Glutamatergic neuron (in vitro differentiated cells): ENCODE results near the gene ADCY2. TPM values are rescaled to one million over a fixed set of nuclear protein-coding genes. Genes with fewer than 3 reads are reported as not detected.

Source experiments
- DNase-seq: peaks from one replicate; pipeline ENCODE4 v3.0.0; 2022
- H3K27ac Mint-ChIP-seq: one replicate; pipeline ENCODE4 v1.8.0; 2020; ENCODE audit warnings: mild to moderate bottlenecking, mixed read lengths, inconsistent platforms; ENCODE audit not compliant: unreplicated experiment
- H3K27me3 Mint-ChIP-seq: one replicate; pipeline ENCODE4 v1.8.0; 2020; ENCODE audit warnings: mild to moderate bottlenecking, moderate library complexity, mixed read lengths, inconsistent platforms; ENCODE audit not compliant: unreplicated experiment
- H3K36me3 Mint-ChIP-seq: one replicate; pipeline ENCODE4 v1.8.0; 2020; ENCODE audit warnings: mild to moderate bottlenecking, mixed read lengths, inconsistent platforms; ENCODE audit not compliant: unreplicated experiment
- H3K4me1 Mint-ChIP-seq: one replicate; pipeline ENCODE4 v1.8.0; 2020; ENCODE audit warnings: mild to moderate bottlenecking, low read depth, mixed read lengths, inconsistent platforms; ENCODE audit not compliant: unreplicated experiment
- H3K4me3 Mint-ChIP-seq: one replicate; pipeline ENCODE4 v1.8.0; 2020; ENCODE audit warnings: mild to moderate bottlenecking, mixed read lengths, inconsistent platforms; ENCODE audit not compliant: unreplicated experiment
- H3K9me3 Mint-ChIP-seq: one replicate; pipeline ENCODE4 v1.8.0; 2020; ENCODE audit warnings: mild to moderate bottlenecking, moderate library complexity, mixed read lengths, inconsistent platforms; ENCODE audit not compliant: unreplicated experiment
- CTCF ChIP-seq: fragments of 200-600 bp; sonication (generic); IDR thresholded peaks from one replicate; pipeline ENCODE4 v1.5.0; 2021; ENCODE audit not compliant: partially characterized antibody, unreplicated experiment
- total RNA-seq: library from RNA; stranded (reverse); fragmentation: NEBNext Ultra II Directional; extraction: Animal tissue kit (Norgen Biotek cat#: 25700); gene quantifications from one replicate; pipeline ENCODE4 v1.2.1, GENCODE V29; 2021; ENCODE audit not compliant: unreplicated experiment

ADCY2 gene
- total RNA-seq, 1 donor from 2014 or later = 3.8 TPM

- Mint-ChIP-seq H3K4me3 (no peak overlapping the region), H3K4me1 (peaks cover 29% of the 10 kb centered on the region), H3K9me3 (no peaks in the 10 kb centered on the region), H3K27ac (no peak overlapping the region), H3K27me3 (no peaks in the 10 kb centered on the region), H3K36me3 (no peaks in the 10 kb centered on the region)
- no peak for DNase-seq
- no peak for TF ChIP-seq CTCF
These were observed 229.8 kb downstream of the ADCY2 start for GRCh38 chr5:7625740-7626139.

GRCh38 chr5:7628248-7628647 is 232.3 kb downstream of the ADCY2 start:
- H3K27me3 Mint-ChIP-seq = no peaks in the 10 kb centered on the region
- no peak overlapping the region for H3K4me3 Mint-ChIP-seq
- no peak overlapping the region for H3K27ac Mint-ChIP-seq
- H3K9me3 Mint-ChIP-seq = no peaks in the 10 kb centered on the region
- peaks cover 26% of the 10 kb centered on the region for H3K4me1 Mint-ChIP-seq
- no peak for TF ChIP-seq CTCF
- DNase-seq = no peak
- H3K36me3 Mint-ChIP-seq = no peaks in the 10 kb centered on the region

GRCh38 chr5:7628820-7629219 is 232.9 kb downstream of the ADCY2 start:
- Mint-ChIP-seq H3K9me3 (no peaks in the 10 kb centered on the region), H3K4me1 (peaks cover 25% of the 10 kb centered on the region), H3K36me3 (no peaks in the 10 kb centered on the region), H3K4me3 (peak overlapping the region; percentile 54), H3K27ac (peak overlapping the region; percentile 62), H3K27me3 (no peaks in the 10 kb centered on the region)
- TF ChIP-seq CTCF = no peak
- DNase-seq = no peak

- peak overlapping the region; percentile 62 for H3K27ac Mint-ChIP-seq
- no peaks in the 10 kb centered on the region for H3K9me3 Mint-ChIP-seq
- H3K4me3 Mint-ChIP-seq = peak overlapping the region; percentile 54
- H3K27me3 Mint-ChIP-seq = no peaks in the 10 kb centered on the region
- peaks cover 25% of the 10 kb centered on the region for H3K4me1 Mint-ChIP-seq
- TF ChIP-seq CTCF = no peak
- H3K36me3 Mint-ChIP-seq = no peaks in the 10 kb centered on the region
- DNase-seq = no peak
These were observed 233.6 kb downstream of the ADCY2 start for GRCh38 chr5:7629561-7629960.

GRCh38 chr5:7634837-7635236 is 238.9 kb downstream of the ADCY2 start:
- Mint-ChIP-seq H3K4me1 (peaks cover 10% of the 10 kb centered on the region), H3K9me3 (no peaks in the 10 kb centered on the region), H3K27me3 (no peaks in the 10 kb centered on the region), H3K36me3 (no peaks in the 10 kb centered on the region), H3K27ac (no peak overlapping the region), H3K4me3 (no peak overlapping the region)
- no peak for DNase-seq
- no peak for TF ChIP-seq CTCF
